ENCODE measurements around the gene SLC35A4.

The SLC35A4 gene

DNA sequence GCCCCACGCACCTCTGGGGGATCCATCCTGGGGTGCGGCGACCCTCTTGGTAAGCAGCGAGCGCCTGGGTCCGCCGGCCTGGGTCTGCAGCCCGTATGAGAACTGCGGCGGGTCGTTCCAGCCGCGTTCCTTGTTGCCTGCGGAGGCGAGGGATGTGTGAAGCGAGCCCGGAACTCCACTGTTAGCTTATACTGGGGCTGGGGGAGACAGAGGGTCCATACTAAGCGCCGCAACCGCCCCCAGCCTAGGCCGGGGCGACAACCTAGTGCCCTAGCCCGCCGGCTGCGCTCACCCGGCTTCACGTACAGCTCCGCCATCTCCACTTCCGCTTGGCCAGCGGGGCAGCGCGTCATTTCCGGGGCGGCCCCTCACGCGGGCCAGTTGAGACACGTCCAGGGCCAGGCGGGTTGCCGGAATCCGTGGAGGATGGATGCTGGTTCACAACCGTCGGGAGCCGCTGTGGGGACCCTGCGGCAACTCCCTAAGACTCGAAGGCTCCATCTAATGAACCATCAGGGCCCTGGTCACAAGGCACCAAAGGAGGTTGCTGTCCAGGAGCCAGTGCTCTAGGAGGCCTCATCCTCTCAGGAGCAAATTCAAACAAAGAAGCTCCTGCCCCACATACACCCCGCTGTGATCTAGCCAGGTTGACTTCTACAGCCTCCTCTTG is 7.4 kb upstream of the SLC35A4 start, which contains the start of gene SRA1:
SRA1 (minus strand) TSS at position 338 of the 670 bp plus-strand sequence; CDS start at position 317, 21 bp downstream.
- ChIA-PET POLR2A (interaction anchor here (0.9 to 1.6 kb wide), 3 partner anchors 9 to 90 kb away, joined by 3 to 7 read pairs (median 6); partner anchors contain the start of genes EIF4EBP3, IK and NDUFA2), CTCF (interaction anchor here (0.9 to 4.8 kb wide), 4 partner anchors 8 to 79 kb away, joined by 3 to 19 read pairs (median 8); partner anchors contain the start of gene EIF4EBP3)
- under 1% methylated on average over 33 of the region's 46 CpGs for WGBS (ENCODE audit: insufficient coverage)
- Histone ChIP-seq H3K9me3 (ENCODE audit: control extremely low read depth in 1 of 5, control insufficient read depth in 4 of 5, insufficient read depth in 2 of 5, low read depth in 1 of 5, low read length in 4 of 5) (no peaks in the 10 kb centered on the region), H3K4me3 (ENCODE audit: control insufficient read depth in 1 of 7, extremely low read depth in 1 of 7, insufficient read depth in 4 of 7, low read depth in 2 of 7, low read length in 6 of 7) (peak within 1 kb of the TSS; percentile 67 to 93 (median 81)), H3K36me3 (ENCODE audit: control insufficient read depth in 4 of 4, insufficient read depth in 4 of 4, low read length in 3 of 4) (peaks cover 5 to 23% (median 12%) of the 10 kb centered on the region in 4 experiments), H3K4me1 (ENCODE audit: control extremely low read depth in 1 of 4, control insufficient read depth in 4 of 4, insufficient read depth in 4 of 4, low read length in 3 of 4) (peaks cover 12 to 19% (median 18%) of the 10 kb centered on the region in 4 experiments), H3K27me3 (replicated peaks in 2 of 5; ENCODE audit: control insufficient read depth in 4 of 5, insufficient read depth in 5 of 5, low read length in 4 of 5) (no peaks in the 10 kb centered on the region), H3K27ac (ENCODE audit: insufficient read depth in 1 of 2, low read depth in 1 of 2, low read length in 2 of 2, poor library complexity in 1 of 2, severe bottlenecking in 2 of 2) (peak within 1 kb of the TSS; percentile 74 to 91)
- peak; percentile 81 to 87 (median 81) for DNase-seq

GRCh38 chr5:140557965-140558364 is 6.7 kb upstream of the SLC35A4 start:
- peak overlapping the region in 1 of 7 experiments; percentile 93 for H3K4me3 ChIP-seq (ENCODE audit: control insufficient read depth in 1 of 7, extremely low read depth in 1 of 7, insufficient read depth in 4 of 7, low read depth in 2 of 7, low read length in 6 of 7)
- peaks cover 4 to 23% (median 11%) of the 10 kb centered on the region in 4 experiments for H3K36me3 ChIP-seq (ENCODE audit: control insufficient read depth in 4 of 4, insufficient read depth in 4 of 4, low read length in 3 of 4)
- H3K4me1 ChIP-seq (ENCODE audit: control extremely low read depth in 1 of 4, control insufficient read depth in 4 of 4, insufficient read depth in 4 of 4, low read length in 3 of 4), result peaks cover 12 to 19% (median 18%) of the 10 kb centered on the region in 4 experiments
- ChIA-PET POLR2A (interaction anchor here (0.9 to 1.6 kb wide), 2 partner anchors 9 to 90 kb away, joined by 3 to 7 read pairs; partner anchors contain the start of genes IK and NDUFA2), CTCF (interaction anchor here (1.5 to 4.8 kb wide), 2 partner anchors 10 to 78 kb away, joined by 14 to 19 read pairs; partner anchors contain the start of gene EIF4EBP3)
- no peak for DNase-seq
- peak overlapping the region in 1 of 2 experiments; percentile 91 for H3K27ac ChIP-seq (ENCODE audit: insufficient read depth in 1 of 2, low read depth in 1 of 2, low read length in 2 of 2, poor library complexity in 1 of 2, severe bottlenecking in 2 of 2)
- 98% methylated on average over 3 of the region's 3 CpGs for WGBS (ENCODE audit: insufficient coverage)
- no peaks in the 10 kb centered on the region for H3K27me3 ChIP-seq (replicated peaks in 2 of 5; ENCODE audit: control insufficient read depth in 4 of 5, insufficient read depth in 5 of 5, low read length in 4 of 5)
- no peaks in the 10 kb centered on the region for H3K9me3 ChIP-seq (ENCODE audit: control extremely low read depth in 1 of 5, control insufficient read depth in 4 of 5, insufficient read depth in 2 of 5, low read depth in 1 of 5, low read length in 4 of 5)

DNA sequence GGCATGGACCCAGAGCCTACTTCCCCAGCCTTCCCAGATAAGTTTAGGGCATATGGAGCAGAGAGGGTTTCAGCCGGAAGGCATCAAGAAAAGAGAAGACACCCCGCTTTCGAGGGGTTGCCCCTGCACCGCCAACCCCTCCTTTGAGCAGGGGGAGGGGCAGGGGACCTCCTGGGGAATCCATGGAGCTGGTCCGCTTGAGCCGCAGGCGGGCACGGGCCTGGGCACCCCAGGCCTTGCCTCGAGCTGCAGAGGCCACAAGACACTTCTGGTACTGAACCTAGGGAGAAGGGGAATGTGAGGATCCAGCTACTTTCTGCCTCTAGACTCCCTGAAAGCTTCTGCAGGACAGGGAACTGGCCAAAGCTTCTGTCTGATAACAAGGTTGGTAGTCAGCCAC is 6.1 kb upstream of the SLC35A4 start:
- H3K27ac ChIP-seq (ENCODE audit: insufficient read depth in 1 of 2, low read depth in 1 of 2, low read length in 2 of 2, poor library complexity in 1 of 2, severe bottlenecking in 2 of 2), result no peak overlapping the region
- H3K4me3 ChIP-seq (ENCODE audit: control insufficient read depth in 1 of 7, extremely low read depth in 1 of 7, insufficient read depth in 4 of 7, low read depth in 2 of 7, low read length in 6 of 7), result no peak overlapping the region
- no peaks in the 10 kb centered on the region for H3K27me3 ChIP-seq (replicated peaks in 2 of 5; ENCODE audit: control insufficient read depth in 4 of 5, insufficient read depth in 5 of 5, low read length in 4 of 5)
- peaks cover 3 to 18% (median 10%) of the 10 kb centered on the region in 4 experiments for H3K36me3 ChIP-seq (ENCODE audit: control insufficient read depth in 4 of 4, insufficient read depth in 4 of 4, low read length in 3 of 4)
- 93% methylated on average over 7 of the region's 9 CpGs for WGBS (ENCODE audit: insufficient coverage)
- ChIA-PET POLR2A (no interaction called here), CTCF (interaction anchor here (2.4 to 4.8 kb wide), 2 partner anchors 11 to 78 kb away, joined by 8 to 19 read pairs; partner anchors contain the start of gene EIF4EBP3)
- no peak for DNase-seq
- peaks cover 8 to 24% (median 21%) of the 10 kb centered on the region in 4 experiments for H3K4me1 ChIP-seq (ENCODE audit: control extremely low read depth in 1 of 4, control insufficient read depth in 4 of 4, insufficient read depth in 4 of 4, low read length in 3 of 4)
- no peaks in the 10 kb centered on the region for H3K9me3 ChIP-seq (ENCODE audit: control extremely low read depth in 1 of 5, control insufficient read depth in 4 of 5, insufficient read depth in 2 of 5, low read depth in 1 of 5, low read length in 4 of 5)

GRCh38 chr5:140560227-140560626 is 4.4 kb upstream of the SLC35A4 start:
- WGBS (ENCODE audit: insufficient coverage), result 100% methylated on average over 5 of the region's 10 CpGs
- POLR2A ChIA-PET, result no interaction called here
- CTCF ChIA-PET, result interaction anchor here (1.0 to 4.8 kb wide), 3 partner anchors 13 to 79 kb away, joined by 3 to 19 read pairs (median 8); partner anchors contain the start of genes EIF4EBP3 and TMCO6
- H3K4me1 ChIP-seq (ENCODE audit: control extremely low read depth in 1 of 4, control insufficient read depth in 4 of 4, insufficient read depth in 4 of 4, low read length in 3 of 4), result peaks cover 15 to 35% (median 32%) of the 10 kb centered on the region in 4 experiments
- H3K4me3 ChIP-seq (ENCODE audit: control insufficient read depth in 1 of 7, extremely low read depth in 1 of 7, insufficient read depth in 4 of 7, low read depth in 2 of 7, low read length in 6 of 7), result no peak overlapping the region
- H3K27ac ChIP-seq (ENCODE audit: insufficient read depth in 1 of 2, low read depth in 1 of 2, low read length in 2 of 2, poor library complexity in 1 of 2, severe bottlenecking in 2 of 2), result no peak overlapping the region
- peaks cover 0 to 17% (median 10%) of the 10 kb centered on the region in 4 experiments for H3K36me3 ChIP-seq (ENCODE audit: control insufficient read depth in 4 of 4, insufficient read depth in 4 of 4, low read length in 3 of 4)
- no peaks in the 10 kb centered on the region for H3K27me3 ChIP-seq (replicated peaks in 2 of 5; ENCODE audit: control insufficient read depth in 4 of 5, insufficient read depth in 5 of 5, low read length in 4 of 5)
- no peak for DNase-seq
- H3K9me3 ChIP-seq (ENCODE audit: control extremely low read depth in 1 of 5, control insufficient read depth in 4 of 5, insufficient read depth in 2 of 5, low read depth in 1 of 5, low read length in 4 of 5), result no peaks in the 10 kb centered on the region

DNA sequence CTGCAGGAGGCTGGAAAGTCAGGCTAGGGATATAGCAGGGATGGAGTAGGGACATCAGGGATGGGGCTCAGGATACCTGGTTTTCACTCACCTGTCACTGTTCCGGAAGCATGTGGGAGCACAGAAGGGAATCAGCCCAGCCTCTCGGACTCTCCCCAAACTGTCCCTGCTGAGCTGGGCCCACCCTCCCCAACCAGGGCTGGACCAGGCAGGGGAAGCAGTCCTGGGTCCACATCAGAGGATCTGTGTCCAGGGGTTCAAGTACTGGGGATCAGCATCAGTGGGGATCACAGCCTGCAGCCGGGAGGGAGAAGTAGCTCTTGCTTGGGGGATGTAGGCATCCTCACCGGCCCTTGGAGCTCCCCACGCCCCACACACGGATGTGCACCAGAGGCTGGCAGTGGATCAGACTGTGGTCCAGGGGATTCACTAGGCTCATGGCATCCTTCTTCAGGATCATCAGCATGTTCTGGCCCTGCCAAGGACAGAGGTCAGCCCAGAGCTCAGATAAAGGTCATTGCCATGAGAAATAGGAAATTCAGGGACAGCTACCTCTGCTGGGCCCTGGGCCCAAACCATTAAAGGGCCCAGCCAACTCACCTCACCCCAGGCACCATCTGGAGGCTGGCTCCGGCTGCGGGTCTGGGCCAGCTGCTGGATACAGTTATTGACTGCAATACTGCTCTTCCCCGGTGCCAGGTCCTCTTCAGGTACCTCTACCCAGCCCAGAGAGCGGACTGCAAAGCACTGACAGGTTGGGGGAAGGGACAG is 2.7 kb upstream of the SLC35A4 start:
- no peak for DNase-seq
- ChIA-PET POLR2A (no interaction called here), CTCF (interaction anchor here (0.8 to 4.8 kb wide), 4 partner anchors 13 to 102 kb away, joined by 3 to 19 read pairs (median 4); partner anchors contain the start of gene EIF4EBP3)
- H3K4me1 ChIP-seq (ENCODE audit: control extremely low read depth in 1 of 4, control insufficient read depth in 4 of 4, insufficient read depth in 4 of 4, low read length in 3 of 4), result peaks cover 13 to 30% (median 29%) of the 10 kb centered on the region in 4 experiments
- peaks cover 2 to 27% (median 16%) of the 10 kb centered on the region in 4 experiments for H3K36me3 ChIP-seq (ENCODE audit: control insufficient read depth in 4 of 4, insufficient read depth in 4 of 4, low read length in 3 of 4)
- no peak overlapping the region for H3K4me3 ChIP-seq (ENCODE audit: control insufficient read depth in 1 of 7, extremely low read depth in 1 of 7, insufficient read depth in 4 of 7, low read depth in 2 of 7, low read length in 6 of 7)
- 97% methylated on average over 6 of the region's 10 CpGs for WGBS (ENCODE audit: insufficient coverage)
- H3K27me3 ChIP-seq (replicated peaks in 2 of 5; ENCODE audit: control insufficient read depth in 4 of 5, insufficient read depth in 5 of 5, low read length in 4 of 5), result no peaks in the 10 kb centered on the region
- H3K9me3 ChIP-seq (ENCODE audit: control extremely low read depth in 1 of 5, control insufficient read depth in 4 of 5, insufficient read depth in 2 of 5, low read depth in 1 of 5, low read length in 4 of 5), result no peaks in the 10 kb centered on the region
- H3K27ac ChIP-seq (ENCODE audit: insufficient read depth in 1 of 2, low read depth in 1 of 2, low read length in 2 of 2, poor library complexity in 1 of 2, severe bottlenecking in 2 of 2), result no peak overlapping the region

DNA sequence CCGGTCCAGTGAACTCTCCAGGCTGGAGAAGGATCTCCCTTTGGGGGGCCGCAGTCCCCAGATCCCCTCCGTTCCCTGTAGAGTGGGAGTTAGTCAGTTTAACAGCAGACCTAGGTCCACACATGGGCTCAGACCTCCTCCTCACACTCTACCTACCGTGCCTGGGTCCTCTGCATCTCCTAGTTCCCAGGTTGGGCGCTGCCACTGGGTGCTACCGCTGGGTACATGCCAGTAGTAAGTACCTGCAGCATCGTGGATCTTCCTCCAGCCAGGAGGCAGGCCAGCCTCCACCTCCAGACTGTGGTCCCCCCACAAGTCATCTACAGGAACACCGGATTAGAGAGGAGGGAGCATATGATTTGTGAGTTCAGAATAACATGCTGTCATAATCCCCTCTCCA is 1.0 kb upstream of the SLC35A4 start:
- Histone ChIP-seq H3K9me3 (ENCODE audit: control extremely low read depth in 1 of 5, control insufficient read depth in 4 of 5, insufficient read depth in 2 of 5, low read depth in 1 of 5, low read length in 4 of 5) (no peaks in the 10 kb centered on the region), H3K36me3 (ENCODE audit: control insufficient read depth in 4 of 4, insufficient read depth in 4 of 4, low read length in 3 of 4) (peaks cover 10 to 42% (median 26%) of the 10 kb centered on the region in 4 experiments), H3K27ac (ENCODE audit: insufficient read depth in 1 of 2, low read depth in 1 of 2, low read length in 2 of 2, poor library complexity in 1 of 2, severe bottlenecking in 2 of 2) (peak overlapping the region; percentile 67 to 85), H3K27me3 (replicated peaks in 2 of 5; ENCODE audit: control insufficient read depth in 4 of 5, insufficient read depth in 5 of 5, low read length in 4 of 5) (no peaks in the 10 kb centered on the region), H3K4me3 (ENCODE audit: control insufficient read depth in 1 of 7, extremely low read depth in 1 of 7, insufficient read depth in 4 of 7, low read depth in 2 of 7, low read length in 6 of 7) (peak overlapping the region; percentile 44 to 95 (median 81)), H3K4me1 (ENCODE audit: control extremely low read depth in 1 of 4, control insufficient read depth in 4 of 4, insufficient read depth in 4 of 4, low read length in 3 of 4) (peaks cover 13 to 25% (median 23%) of the 10 kb centered on the region in 4 experiments)
- POLR2A ChIA-PET, result no interaction called here
- CTCF ChIA-PET, result interaction anchor here (0.6 to 2.0 kb wide), 5 partner anchors 11 to 127 kb away, joined by 3 to 8 read pairs (median 3); partner anchors contain the start of genes EIF4EBP3, HARS1 and HARS2
- WGBS (ENCODE audit: insufficient coverage), result 79% methylated on average over 6 of the region's 8 CpGs
- DNase-seq, result no peak
